ENCODE measurements around the gene BICD1.
A peak's percentile ranks its signal among the peaks of the same experiment; 100 is the strongest.
"Not testable (repeated sequence)": the region's sequence is repeated elsewhere in the genome, so short reads cannot be mapped to it uniquely, and the experiment has no call there.

Gene BICD1

GRCh38 chr12:32249777-32250176 is 143.1 kb downstream of the BICD1 start:
- no peak for DNase-seq

- peak; percentile 2 for DNase-seq
These were observed 145.8 kb downstream of the BICD1 start for GRCh38 chr12:32252199-32253073.

GRCh38 chr12:32253154-32253790 is 146.6 kb downstream of the BICD1 start:
- no peak for DNase-seq

GRCh38 chr12:32254260-32254956 is 147.8 kb downstream of the BICD1 start:
- no peak for DNase-seq

GRCh38 chr12:32255588-32255987 is 148.9 kb downstream of the BICD1 start:
- DNase-seq: no peak

GRCh38 chr12:32257695-32258496 is 151.2 kb downstream of the BICD1 start:
- no peak for DNase-seq

GRCh38 chr12:32260696-32261095 is 154.0 kb downstream of the BICD1 start:
- no peak for DNase-seq

- DNase-seq: no peak
These were observed 155.0 kb downstream of the BICD1 start for GRCh38 chr12:32261638-32262037.

GRCh38 chr12:32264961-32265360 is 158.3 kb downstream of the BICD1 start:
- peak; percentile 20 for DNase-seq

- DNase-seq: no peak
These were observed 158.8 kb downstream of the BICD1 start for GRCh38 chr12:32265456-32265855.

GRCh38 chr12:32265951-32266350 is 159.3 kb downstream of the BICD1 start:
- DNase-seq: no peak

GRCh38 chr12:32266756-32267155 is 160.1 kb downstream of the BICD1 start:
- DNase-seq: no peak

- DNase-seq: no peak
These were observed 164.4 kb downstream of the BICD1 start for GRCh38 chr12:32270818-32271710.

- DNase-seq: no peak
These were observed 165.8 kb downstream of the BICD1 start for GRCh38 chr12:32272465-32272864.

GRCh38 chr12:32273063-32273522 is 166.4 kb downstream of the BICD1 start:
- no peak for DNase-seq

- peak; percentile 57 for DNase-seq
These were observed 167.1 kb downstream of the BICD1 start for GRCh38 chr12:32273712-32274111.

GRCh38 chr12:32274665-32275064 is 168.0 kb downstream of the BICD1 start:
- DNase-seq: no peak

- DNase-seq: not testable (repeated sequence)
These were observed 168.9 kb downstream of the BICD1 start for GRCh38 chr12:32275520-32275919.

- no peak for DNase-seq
These were observed 171.1 kb downstream of the BICD1 start for GRCh38 chr12:32277774-32278173.

GRCh38 chr12:32281098-32281497 is 174.5 kb downstream of the BICD1 start:
- no peak for DNase-seq

- no peak for DNase-seq
These were observed 177.9 kb downstream of the BICD1 start for GRCh38 chr12:32284561-32284960.

GRCh38 chr12:32285021-32285420 is 178.4 kb downstream of the BICD1 start:
- DNase-seq: no peak
